ENCODE measurements around the gene DMD. TPM values are rescaled to one million over a fixed set of nuclear protein-coding genes. Genes with fewer than 3 reads are reported as not detected.

Gene DMD
- total RNA-seq, 2 experiments from 2014 or later = 0.27 to 0.49 TPM

DNA sequence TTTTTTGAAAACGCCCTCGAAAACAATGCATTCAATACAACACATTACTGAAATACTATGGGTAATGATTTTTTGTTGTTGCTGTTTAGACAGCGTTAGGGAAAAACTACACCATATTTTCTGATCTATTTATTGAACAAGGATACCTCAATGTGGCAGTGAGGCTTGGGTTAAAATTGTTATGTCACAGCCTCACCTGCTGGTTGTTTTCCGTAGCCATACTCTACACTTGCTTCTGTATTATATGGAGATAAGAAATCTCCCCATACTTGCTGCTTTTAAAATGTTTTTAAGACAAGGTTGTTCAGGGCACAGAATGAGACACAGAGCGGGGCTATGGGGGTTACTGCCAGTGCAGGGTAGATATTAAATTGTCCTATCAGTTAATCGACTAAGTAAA lies 1917.9 kb downstream of the DMD start:
- no peak for DNase-seq
- CTCF ChIA-PET = interaction anchor here (0.9 kb wide), 1 partner anchor 256 kb away, joined by 3 read pairs; no protein-coding TSS in a partner anchor

GRCh38 chrX:31291131-31291530 lies 1920.2 kb downstream of the DMD start:
- POLR2A ChIA-PET = no interaction called here
- no peaks in the 10 kb centered on the region for H3K36me3 Mint-ChIP-seq (ENCODE audit: low read depth)
- intact Hi-C loops (cut with micrococcal nuclease) = no loop called here
- H3K27me3 Mint-ChIP-seq = no peaks in the 10 kb centered on the region
- H3K9me3 Mint-ChIP-seq = no peaks in the 10 kb centered on the region
- TF ChIP-seq, protein P1, sequence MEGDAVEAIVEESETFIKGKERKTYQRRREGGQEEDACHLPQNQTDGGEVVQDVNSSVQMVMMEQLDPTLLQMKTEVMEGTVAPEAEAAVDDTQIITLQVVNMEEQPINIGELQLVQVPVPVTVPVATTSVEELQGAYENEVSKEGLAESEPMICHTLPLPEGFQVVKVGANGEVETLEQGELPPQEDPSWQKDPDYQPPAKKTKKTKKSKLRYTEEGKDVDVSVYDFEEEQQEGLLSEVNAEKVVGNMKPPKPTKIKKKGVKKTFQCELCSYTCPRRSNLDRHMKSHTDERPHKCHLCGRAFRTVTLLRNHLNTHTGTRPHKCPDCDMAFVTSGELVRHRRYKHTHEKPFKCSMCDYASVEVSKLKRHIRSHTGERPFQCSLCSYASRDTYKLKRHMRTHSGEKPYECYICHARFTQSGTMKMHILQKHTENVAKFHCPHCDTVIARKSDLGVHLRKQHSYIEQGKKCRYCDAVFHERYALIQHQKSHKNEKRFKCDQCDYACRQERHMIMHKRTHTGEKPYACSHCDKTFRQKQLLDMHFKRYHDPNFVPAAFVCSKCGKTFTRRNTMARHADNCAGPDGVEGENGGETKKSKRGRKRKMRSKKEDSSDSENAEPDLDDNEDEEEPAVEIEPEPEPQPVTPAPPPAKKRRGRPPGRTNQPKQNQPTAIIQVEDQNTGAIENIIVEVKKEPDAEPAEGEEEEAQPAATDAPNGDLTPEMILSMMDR (IDR thresholded peaks at IDR 0.05) = no peak
- CTCF ChIA-PET = no interaction called here
- ATAC-seq = no peak
- no peaks in the 10 kb centered on the region for H3K4me1 Mint-ChIP-seq (ENCODE audit: low read depth)
- DNase-seq = no peak
- H3K4me3 Mint-ChIP-seq = no peak overlapping the region
- no peak overlapping the region for H3K27ac Mint-ChIP-seq

More for the DNA sequence above, 1917.9 kb downstream of the DMD start:
- Mint-ChIP-seq H3K27ac (no peak overlapping the region), H3K27me3 (no peaks in the 10 kb centered on the region), H3K36me3 (ENCODE audit: low read depth) (no peaks in the 10 kb centered on the region), H3K9me3 (no peaks in the 10 kb centered on the region), H3K4me1 (ENCODE audit: low read depth) (no peaks in the 10 kb centered on the region), H3K4me3 (no peak overlapping the region)
- POLR2A ChIA-PET = no interaction called here
- intact Hi-C loops (cut with micrococcal nuclease) = no loop called here
- TF ChIP-seq, protein P1 (IDR thresholded peaks at IDR 0.05) = no peak
- ATAC-seq = no peak

GRCh38 chrX:31287861-31288260 lies 1923.5 kb downstream of the DMD start:
- H3K36me3 Mint-ChIP-seq (ENCODE audit: low read depth) = no peaks in the 10 kb centered on the region
- no peak overlapping the region for H3K4me3 Mint-ChIP-seq
- TF ChIP-seq, protein P1 (IDR thresholded peaks at IDR 0.05) = no peak
- DNase-seq (no peak), ATAC-seq (no peak)
- no peaks in the 10 kb centered on the region for H3K27me3 Mint-ChIP-seq
- H3K9me3 Mint-ChIP-seq = no peaks in the 10 kb centered on the region
- H3K27ac Mint-ChIP-seq = no peak overlapping the region
- intact Hi-C loops (cut with micrococcal nuclease) = no loop called here
- CTCF ChIA-PET = no interaction called here
- no peaks in the 10 kb centered on the region for H3K4me1 Mint-ChIP-seq (ENCODE audit: low read depth)
- POLR2A ChIA-PET = no interaction called here

GRCh38 chrX:31280580-31280979 lies 1930.8 kb downstream of the DMD start:
- TF ChIP-seq, protein P1 (IDR thresholded peaks at IDR 0.05) = no peak
- ChIA-PET POLR2A (no interaction called here), CTCF (interaction anchor here (1.2 kb wide), 1 partner anchor 242 kb away, joined by 3 read pairs; no protein-coding TSS in a partner anchor)
- Mint-ChIP-seq H3K27me3 (no peaks in the 10 kb centered on the region), H3K27ac (no peak overlapping the region), H3K4me3 (no peak overlapping the region), H3K9me3 (no peaks in the 10 kb centered on the region), H3K36me3 (ENCODE audit: low read depth) (no peaks in the 10 kb centered on the region), H3K4me1 (ENCODE audit: low read depth) (no peaks in the 10 kb centered on the region)
- DNase-seq (no peak), ATAC-seq (no peak)
- intact Hi-C loops (cut with micrococcal nuclease) = no loop called here

GRCh38 chrX:31279359-31279758 lies 1932.0 kb downstream of the DMD start:
- Mint-ChIP-seq H3K9me3 (no peaks in the 10 kb centered on the region), H3K4me3 (no peak overlapping the region), H3K4me1 (ENCODE audit: low read depth) (no peaks in the 10 kb centered on the region), H3K27ac (no peak overlapping the region), H3K27me3 (no peaks in the 10 kb centered on the region), H3K36me3 (ENCODE audit: low read depth) (no peaks in the 10 kb centered on the region)
- CTCF ChIA-PET = interaction anchor here (1.2 kb wide), 1 partner anchor 240 kb away, joined by 3 read pairs; no protein-coding TSS in a partner anchor
- intact Hi-C loops (cut with micrococcal nuclease) = no loop called here
- TF ChIP-seq, protein P1 (IDR thresholded peaks at IDR 0.05) = no peak
- ATAC-seq (no peak), DNase-seq (no peak)
- POLR2A ChIA-PET = interaction anchor here (0.8 kb wide), 1 partner anchor 8 kb away, joined by 3 read pairs; no protein-coding TSS in a partner anchor
